Fibroblast of villous mesenchyme (primary cell): Measurements from ENCODE around the gene GPR35. TPM values are rescaled to one million over a fixed set of nuclear protein-coding genes. Genes with fewer than 3 reads are reported as not detected.
"Not testable (repeated sequence)": the region's sequence is repeated elsewhere in the genome, so short reads cannot be mapped to it uniquely, and the experiment has no call there.

ENCODE experiments used
- DNase-seq: peaks from one replicate; pipeline ENCODE4 v3.0.0-alpha.2; 2010; ENCODE audit warnings: low read depth
- H3K4me3 ChIP-seq: 2 replicates; pipeline ENCODE4 v1.5.1; 2011; ENCODE audit warnings: low read depth, mild to moderate bottlenecking, low read length
- total RNA-seq: library from RNA; depleted of rRNA; stranded (reverse); fragments of >200 nt; gene quantifications from 2 replicates; pipeline ENCODE4 v1.2.3, GENCODE V29; 2012
- TF ChIP-seq, protein P1 (sequence below): IDR thresholded peaks from 2 replicates; pipeline ENCODE4 v1.5.1; 2012; ENCODE audit warnings: low read depth, mild to moderate bottlenecking, low read length; ENCODE audit not compliant: insufficient read depth

Gene GPR35
- total RNA-seq, 1 donor: 0.43 TPM

DNA sequence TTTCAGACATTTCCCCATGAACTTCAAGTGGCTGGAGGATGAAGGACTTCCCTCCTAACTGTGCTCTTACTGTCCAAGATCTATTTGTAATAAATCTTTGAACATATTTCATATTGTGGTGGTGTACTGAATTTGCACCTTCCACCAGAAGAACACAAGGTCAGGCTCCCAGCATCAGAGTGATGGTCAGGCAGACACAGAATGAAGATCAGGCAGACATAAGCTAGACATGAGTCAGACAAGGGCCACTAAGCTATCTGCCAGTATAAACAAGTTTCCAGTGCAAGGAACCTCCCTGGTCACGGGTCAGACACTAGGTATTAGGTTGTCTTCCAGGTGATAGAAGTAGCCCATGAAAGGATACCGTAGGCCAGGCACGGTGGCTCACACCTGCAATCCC is 37.4 kb downstream of the GPR35 start:
- H3K4me3 ChIP-seq: no peak overlapping the region
- DNase-seq: no peak
- TF ChIP-seq, protein P1, sequence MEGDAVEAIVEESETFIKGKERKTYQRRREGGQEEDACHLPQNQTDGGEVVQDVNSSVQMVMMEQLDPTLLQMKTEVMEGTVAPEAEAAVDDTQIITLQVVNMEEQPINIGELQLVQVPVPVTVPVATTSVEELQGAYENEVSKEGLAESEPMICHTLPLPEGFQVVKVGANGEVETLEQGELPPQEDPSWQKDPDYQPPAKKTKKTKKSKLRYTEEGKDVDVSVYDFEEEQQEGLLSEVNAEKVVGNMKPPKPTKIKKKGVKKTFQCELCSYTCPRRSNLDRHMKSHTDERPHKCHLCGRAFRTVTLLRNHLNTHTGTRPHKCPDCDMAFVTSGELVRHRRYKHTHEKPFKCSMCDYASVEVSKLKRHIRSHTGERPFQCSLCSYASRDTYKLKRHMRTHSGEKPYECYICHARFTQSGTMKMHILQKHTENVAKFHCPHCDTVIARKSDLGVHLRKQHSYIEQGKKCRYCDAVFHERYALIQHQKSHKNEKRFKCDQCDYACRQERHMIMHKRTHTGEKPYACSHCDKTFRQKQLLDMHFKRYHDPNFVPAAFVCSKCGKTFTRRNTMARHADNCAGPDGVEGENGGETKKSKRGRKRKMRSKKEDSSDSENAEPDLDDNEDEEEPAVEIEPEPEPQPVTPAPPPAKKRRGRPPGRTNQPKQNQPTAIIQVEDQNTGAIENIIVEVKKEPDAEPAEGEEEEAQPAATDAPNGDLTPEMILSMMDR: no peak

DNA sequence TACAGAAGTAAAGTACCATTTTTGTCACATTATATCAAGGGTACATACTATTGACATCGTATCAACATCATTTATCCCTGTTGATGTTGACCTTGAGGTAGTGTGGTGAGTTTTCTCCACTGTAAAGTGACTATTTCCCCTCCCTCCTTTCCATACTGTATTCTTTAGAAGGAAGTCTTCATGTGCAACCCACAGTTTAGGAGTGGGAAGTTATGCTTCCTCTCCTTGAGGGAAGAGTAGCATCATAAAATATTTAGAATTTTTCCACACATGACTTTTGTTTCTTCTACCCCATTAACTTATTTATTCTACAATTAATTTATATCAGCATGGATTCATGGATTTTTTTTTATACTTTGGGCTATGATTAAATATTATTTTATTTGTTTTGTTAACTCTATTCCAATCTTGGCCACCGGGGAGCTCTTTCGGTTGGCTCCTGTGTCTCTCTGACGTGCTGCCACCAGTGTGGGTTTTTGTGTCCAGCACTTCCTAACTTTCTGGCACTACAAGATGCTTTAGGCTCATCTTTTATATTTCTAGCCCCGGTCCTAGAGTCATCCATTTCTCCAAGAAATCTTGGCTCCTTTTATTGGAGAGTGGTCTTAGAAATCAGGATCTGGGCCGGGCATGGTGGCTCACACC is 38.4 kb downstream of the GPR35 start:
- TF ChIP-seq, protein P1: no peak
- no peak overlapping the region for H3K4me3 ChIP-seq
- DNase-seq: no peak

DNA sequence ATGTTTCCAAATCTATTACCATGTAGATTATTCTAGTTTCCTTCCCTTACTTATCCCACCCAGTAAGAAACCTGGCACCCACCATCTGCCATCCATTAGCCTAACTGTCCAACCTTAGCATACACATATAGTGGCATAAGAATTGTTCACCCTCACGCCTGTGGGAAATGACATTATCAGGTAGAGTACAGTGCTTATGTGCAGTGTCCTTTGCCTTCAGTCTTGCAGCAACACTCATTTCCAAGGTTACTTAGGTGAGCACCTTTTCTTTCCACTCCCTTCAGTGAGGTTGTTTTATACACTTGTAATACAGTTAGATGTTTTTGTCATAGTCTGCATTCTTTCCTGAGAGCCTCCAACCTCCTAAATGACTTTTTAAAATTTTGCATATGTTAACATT is 39.3 kb downstream of the GPR35 start:
- TF ChIP-seq, protein P1: no peak
- H3K4me3 ChIP-seq: no peak overlapping the region
- no peak for DNase-seq

DNA sequence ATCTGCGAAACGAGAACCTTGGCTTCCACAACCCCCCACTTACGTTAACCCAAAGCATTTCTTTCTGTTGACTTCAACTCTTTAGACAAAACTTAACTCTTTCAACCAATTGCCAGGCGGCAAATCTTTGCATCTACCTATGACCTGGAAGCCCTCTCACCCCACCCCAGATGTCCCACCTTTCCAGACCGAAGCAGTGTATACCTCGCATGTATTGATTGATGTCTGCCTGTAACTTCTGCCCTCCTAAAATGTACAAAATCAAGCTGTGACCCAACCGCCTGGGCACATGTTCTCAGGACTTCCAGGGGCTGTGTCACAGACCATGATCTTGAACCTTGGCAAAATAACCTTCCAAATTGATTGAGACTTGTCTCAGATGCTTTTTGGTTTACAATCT is 45.1 kb downstream of the GPR35 start:
- H3K4me3 ChIP-seq: no peak overlapping the region
- TF ChIP-seq, protein P1: no peak
- no peak for DNase-seq

DNA sequence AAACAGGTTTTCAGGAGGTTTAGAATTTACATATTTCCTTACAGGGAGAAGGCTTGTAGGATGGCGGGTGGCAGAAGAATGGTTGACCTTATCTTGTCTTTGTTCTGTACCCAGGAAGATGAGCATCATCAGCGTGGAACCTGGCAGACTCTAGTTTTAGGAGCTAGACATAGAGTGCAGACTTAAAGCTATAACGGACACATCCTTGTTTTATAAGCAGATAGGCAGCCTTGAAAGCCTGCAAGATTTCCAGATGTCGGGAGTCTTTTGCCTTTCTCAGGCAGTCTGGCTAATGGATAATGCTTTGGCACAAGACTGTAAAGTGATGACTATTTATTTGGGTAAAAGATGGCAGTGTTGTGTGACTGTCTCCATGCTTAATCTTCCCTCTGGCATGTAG is 45.7 kb downstream of the GPR35 start:
- TF ChIP-seq, protein P1: no peak
- no peak for DNase-seq

DNA sequence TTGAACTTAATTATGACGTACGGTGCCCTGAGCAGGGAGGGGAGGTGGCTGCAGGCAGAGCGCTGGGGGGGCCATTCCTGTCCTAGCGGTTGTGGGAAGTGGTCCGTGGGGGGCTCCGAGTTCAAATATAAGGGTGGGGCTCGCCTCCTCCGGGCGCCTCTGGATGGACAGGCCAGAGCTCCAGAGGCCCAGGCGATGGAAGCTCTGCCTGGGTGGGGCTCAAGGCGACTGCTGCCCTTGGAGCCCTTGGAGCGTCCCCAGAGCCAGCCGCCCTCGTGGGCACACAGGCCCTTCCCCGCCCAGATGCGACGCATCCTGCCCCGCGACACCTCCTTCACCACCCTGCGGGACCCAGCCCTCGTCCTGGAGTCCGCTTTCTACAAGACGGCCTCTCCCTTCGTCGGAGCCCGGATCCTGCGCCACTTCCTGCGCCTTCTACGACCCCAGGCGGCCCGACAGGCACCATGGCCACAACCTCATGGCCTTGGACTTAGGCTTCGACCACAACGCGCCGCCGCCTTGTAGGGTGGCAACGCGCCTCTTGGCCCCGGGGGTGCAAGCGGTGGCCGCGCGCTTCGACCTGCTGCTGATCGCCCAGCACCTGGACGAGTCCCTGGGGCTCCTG is 46.9 kb downstream of the GPR35 start:
- no peak for DNase-seq
- H3K4me3 ChIP-seq: no peak overlapping the region
- TF ChIP-seq, protein P1: no peak

More for the DNA sequence above, 45.7 kb downstream of the GPR35 start:
- no peak overlapping the region for H3K4me3 ChIP-seq

DNA sequence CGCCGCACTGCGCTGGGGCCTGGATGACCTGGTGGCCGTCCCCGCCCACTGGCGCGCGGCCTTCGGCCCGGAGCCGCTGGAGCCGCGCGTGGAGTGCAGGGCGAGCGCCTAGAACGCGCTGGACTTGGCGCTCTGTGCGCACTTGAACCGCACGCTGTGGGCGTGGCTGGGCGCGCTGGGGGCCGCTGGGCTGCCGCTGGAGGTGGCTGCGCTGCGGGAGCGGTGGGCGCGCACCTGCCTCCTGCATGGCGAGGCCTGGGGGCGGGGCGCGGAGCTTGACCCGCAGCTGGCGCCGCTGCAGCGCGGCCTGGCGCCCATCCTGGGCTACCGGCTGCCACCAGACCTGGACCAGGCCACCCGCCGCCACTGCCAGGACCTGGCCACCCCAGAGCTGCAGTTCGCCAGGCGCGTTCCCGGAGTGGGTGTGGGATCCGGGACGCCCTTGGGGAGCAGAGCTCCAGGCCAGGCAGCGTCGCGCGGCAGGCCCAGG is 47.5 kb downstream of the GPR35 start:
- no peak for DNase-seq
- TF ChIP-seq, protein P1: no peak
- no peak overlapping the region for H3K4me3 ChIP-seq

DNA sequence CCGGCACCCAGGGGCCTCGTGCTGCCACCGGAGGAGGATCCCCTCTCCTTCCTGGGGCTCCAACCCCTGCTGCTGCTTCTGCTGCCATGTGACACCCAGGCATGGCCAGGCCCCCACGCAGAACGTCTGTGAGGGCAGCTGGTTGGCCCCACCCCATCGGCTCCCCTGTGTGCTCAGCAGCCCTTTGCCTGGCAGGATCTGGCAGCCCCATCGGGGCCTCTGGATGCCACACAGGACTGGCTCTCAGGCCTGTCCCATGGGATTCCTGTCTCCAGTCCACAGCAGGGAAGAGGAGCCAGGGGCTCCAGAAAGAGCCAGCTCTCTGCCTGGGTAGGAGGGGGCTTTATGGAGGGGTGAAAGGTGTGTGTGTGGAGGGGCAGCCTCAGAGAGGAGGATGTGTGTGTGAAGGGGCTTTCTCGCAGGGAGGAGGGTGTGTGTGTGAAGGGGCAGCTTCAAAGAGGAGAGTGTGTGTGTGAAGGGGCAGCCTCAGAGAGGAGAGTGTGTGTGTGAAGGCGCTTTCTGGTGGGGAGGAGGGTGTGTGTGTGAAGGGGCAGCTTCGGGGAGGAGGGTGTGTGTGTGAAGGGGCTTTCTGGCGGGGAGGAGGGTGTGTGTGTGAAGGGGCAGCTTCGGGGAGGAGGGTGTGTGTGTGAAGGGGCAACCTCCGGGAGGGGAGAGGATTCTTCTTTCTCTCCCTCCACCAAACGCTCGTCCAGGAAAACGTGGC is 49.3 kb downstream of the GPR35 start:
- H3K4me3 ChIP-seq, DNase-seq: not testable (repeated sequence)

DNA sequence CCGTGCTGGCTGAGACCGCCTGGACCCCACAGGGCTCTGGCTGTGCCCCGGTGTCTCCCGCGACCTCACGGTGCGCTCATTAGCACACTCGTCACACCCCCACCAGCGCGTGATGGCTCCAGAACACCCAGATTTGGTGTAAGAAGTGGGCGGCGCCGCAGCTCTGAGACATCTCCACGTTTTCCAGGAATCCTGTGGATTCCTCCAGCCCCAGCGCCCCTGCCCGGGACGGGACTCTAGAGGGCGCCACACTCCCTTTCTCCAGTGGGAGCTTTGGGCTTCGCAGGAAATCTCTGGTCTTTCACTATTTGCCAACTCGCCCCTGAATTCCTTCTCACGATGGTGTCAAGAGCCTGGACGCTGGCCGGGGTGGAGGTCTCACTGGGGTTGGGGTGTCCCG is 50.1 kb downstream of the GPR35 start:
- DNase-seq, H3K4me3 ChIP-seq: not testable (repeated sequence)

DNA sequence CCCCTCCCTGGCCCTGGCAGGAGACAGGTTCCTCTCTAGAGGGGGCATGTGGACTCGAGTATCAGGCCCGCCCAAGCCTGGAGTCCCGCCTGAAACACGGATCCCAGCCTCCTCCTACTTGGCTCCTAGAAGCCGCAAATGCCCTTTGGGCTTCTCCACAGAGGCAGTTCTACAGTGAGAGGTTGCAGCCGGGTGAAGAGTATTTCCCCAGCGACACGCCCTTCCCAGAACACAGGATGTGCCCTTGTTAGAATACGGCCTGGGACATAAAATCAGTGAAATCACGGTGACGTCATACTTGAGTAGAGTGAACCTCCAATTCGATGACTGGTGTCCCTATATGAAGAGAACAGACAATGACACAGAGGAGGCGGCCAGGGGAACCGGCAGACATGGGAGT is 52.8 kb downstream of the GPR35 start:
- not testable (repeated sequence) for H3K4me3 ChIP-seq, DNase-seq
